ENCODE data around the gene RPUSD3.

DNA sequence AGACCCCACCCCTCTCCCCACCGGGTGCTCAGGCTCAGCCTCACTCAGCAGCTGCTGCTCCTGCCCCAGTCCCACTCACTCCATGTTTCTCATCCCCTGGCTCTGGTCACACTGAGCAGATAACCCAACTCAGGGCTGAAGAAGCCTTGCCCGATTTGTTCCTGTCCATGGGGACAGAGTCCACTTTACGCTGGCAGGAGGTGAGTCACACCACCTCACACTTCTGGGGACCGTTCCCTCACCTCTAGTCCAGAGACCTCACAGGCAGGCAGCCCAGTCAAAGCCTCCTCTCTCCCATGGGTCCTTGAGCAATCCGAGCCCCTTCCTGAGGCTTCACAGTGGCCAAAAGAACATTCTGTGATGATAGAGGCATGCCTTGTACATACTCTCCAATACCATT, 34.9 kb upstream of the RPUSD3 start:
- TF ChIP-seq, protein P1, sequence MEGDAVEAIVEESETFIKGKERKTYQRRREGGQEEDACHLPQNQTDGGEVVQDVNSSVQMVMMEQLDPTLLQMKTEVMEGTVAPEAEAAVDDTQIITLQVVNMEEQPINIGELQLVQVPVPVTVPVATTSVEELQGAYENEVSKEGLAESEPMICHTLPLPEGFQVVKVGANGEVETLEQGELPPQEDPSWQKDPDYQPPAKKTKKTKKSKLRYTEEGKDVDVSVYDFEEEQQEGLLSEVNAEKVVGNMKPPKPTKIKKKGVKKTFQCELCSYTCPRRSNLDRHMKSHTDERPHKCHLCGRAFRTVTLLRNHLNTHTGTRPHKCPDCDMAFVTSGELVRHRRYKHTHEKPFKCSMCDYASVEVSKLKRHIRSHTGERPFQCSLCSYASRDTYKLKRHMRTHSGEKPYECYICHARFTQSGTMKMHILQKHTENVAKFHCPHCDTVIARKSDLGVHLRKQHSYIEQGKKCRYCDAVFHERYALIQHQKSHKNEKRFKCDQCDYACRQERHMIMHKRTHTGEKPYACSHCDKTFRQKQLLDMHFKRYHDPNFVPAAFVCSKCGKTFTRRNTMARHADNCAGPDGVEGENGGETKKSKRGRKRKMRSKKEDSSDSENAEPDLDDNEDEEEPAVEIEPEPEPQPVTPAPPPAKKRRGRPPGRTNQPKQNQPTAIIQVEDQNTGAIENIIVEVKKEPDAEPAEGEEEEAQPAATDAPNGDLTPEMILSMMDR (IDR thresholded peaks at IDR 0.05): no peak
- no peak for TF ChIP-seq POLR2A (IDR thresholded peaks at IDR 0.05)

Measured in uterus (tissue), 2 donors.